HG03432 (cell line): ENCODE data around the gene MICAL3.
"Not testable (repeated sequence)": the region's sequence is repeated elsewhere in the genome, so short reads cannot be mapped to it uniquely, and the experiment has no call there.

Experiments
- ATAC-seq: cut with Tn5 transposase; IDR thresholded peaks from one replicate; pipeline ENCODE4 v1.9.1; 2021; ENCODE audit warnings: mild to moderate bottlenecking, moderate library complexity; ENCODE audit not compliant: unreplicated experiment

MICAL3 gene

GRCh38 chr22:18024276-18024939, at the start of gene MICAL3:
Gene MICAL3, minus strand, starts transcription at chr22:18024561. Its CDS starts 117,749 bp downstream, at chr22:17906812.
- ATAC-seq = peak; percentile 79

GRCh38 chr22:18073927-18074326, 49.6 kb upstream of the MICAL3 start:
- ATAC-seq = not testable (repeated sequence)

GRCh38 chr22:18073467-18073866, 49.1 kb upstream of the MICAL3 start:
- no peak for ATAC-seq

- no peak for ATAC-seq
Measured at GRCh38 chr22:18071968-18072310, 47.6 kb upstream of the MICAL3 start.

DNA sequence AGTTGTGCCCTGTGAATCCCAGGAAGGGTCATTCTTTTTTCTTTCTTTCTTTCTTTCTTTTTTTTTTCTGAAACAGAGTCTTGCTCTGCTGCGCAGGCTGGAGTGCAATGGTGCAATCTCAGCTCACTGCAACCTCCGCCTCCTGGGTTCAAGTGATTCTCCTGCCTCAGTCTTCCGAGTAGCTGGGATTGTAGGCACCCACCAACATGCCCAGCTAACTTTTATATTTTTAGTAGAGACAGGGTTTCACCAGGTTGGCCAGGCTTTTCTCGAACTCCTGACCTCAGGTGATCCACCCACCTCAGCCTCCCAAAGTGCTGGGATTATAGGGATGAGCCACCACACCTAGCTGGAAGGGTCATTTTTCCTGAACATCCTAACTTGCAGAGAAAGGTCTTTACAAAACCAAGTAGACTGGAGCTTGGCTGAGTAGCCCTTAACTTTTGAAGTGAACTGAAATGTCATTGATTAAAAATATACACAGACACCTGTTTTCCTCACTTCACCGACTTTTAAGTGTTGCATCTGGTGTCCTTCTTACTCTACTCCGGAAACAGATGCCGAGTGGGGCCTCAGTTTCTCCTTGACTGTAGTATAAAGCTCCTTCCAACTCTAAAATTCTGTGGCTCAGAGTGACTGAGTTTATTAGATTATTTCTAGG, 47.1 kb upstream of the MICAL3 start:
- not testable (repeated sequence) for ATAC-seq

- no peak for ATAC-seq
Measured at GRCh38 chr22:18070556-18071306, 46.4 kb upstream of the MICAL3 start.

DNA sequence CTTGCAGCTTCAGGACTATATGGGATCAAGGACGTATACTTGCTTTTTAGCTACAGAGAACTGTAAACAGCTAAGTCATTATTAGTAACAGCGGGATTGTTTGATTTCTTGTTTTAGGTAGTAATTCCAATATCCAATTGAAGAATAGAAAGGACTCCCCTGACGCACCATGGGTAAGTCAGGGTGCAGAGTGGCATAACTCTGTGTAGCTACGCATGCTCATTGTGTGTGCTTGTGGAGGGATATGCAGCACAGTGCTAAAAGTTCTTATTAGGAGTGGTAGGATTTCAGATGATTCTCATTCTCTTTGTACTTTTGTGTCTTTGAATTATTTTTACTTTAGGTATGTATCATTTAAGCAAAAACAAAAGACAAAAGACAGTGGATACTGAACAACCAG, 45.7 kb upstream of the MICAL3 start:
- ATAC-seq = no peak

DNA sequence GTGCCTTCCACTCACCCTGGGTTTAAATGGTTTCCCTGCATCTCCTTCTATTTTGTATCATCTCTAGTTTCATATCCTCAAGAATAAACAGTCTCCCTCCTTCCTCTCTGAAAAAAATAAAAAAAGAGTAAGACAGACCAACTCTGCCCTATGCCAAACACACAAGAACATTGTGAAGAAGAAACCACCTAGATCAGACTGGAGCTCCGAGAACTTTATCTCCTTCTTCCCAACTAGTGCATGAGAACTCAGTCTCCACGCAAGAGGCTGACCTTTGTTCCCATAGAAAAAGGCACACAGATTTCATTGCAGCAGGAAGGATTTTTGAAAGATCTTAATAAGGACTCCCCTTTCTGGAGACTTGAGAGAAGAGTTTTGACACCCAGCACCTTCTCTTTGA, 44.7 kb upstream of the MICAL3 start:
- ATAC-seq = no peak

DNA sequence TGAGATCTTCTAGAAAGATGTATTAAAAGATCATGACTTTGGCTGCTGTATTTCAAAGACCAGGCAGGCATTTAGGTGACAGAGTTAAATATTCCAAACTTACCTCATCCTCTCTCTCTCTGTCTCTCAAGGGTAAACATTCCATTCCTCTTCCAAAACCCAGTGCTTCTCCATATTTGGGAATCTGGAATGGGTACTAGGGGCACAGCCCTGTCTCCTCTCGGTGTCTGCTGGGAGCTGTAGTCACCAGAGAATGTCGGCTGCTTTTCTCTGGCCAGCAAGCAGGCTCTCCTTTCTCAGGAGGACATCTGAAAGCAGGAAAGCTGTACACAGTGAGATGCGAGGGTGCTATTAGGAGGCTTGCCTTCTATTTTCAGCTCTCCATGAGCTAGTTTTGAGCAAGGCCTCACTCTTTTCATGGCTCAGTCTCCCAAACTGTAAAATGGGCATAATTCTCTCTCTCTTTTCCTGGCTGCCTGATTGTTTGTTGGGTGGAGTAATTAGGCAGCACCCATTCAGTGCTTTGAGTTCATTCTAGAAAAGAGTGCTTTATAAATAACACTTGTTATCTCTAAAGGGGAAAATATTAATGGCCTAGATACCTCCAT, 44.1 kb upstream of the MICAL3 start:
- ATAC-seq = no peak

DNA sequence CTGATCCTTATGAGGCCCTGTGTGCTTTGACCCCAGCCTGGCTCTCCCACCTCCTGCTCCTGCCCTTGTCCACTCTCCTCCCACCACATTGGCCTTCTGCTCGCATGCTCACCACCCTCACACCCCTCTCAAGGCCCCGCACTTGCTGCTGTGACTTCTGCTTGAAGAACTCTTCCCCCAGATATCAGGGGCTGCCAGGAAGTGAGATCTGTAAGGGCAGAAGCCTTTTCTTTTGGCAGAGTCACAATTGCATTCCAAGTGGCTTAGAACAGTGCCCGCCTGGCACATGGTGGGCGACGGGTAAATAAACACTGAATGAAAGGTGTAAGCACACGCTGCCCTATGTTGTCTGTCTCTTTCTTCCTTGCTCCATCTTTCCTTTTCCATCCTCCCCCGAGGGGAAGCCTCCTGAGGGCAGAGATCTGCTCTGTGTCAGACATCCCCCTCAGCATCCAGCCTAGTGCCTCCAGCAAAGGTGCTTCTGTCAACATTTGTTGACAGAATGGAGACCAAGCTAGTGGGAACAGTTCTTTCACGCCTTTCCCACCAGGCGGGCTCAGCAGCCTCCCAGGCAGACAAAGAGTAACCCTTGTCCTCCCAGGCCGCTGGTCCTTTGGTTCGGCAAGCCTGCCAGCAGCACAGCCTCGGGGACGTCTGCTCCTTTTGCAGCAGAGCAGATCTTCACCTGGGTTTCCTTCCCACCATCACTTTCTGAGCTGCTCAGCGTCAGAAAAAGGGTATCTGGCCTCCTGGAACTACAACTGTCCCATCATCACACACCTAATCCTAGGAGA, 43.4 kb upstream of the MICAL3 start:
- no peak for ATAC-seq

- no peak for ATAC-seq
Measured at GRCh38 chr22:18067121-18067520, 42.8 kb upstream of the MICAL3 start.

DNA sequence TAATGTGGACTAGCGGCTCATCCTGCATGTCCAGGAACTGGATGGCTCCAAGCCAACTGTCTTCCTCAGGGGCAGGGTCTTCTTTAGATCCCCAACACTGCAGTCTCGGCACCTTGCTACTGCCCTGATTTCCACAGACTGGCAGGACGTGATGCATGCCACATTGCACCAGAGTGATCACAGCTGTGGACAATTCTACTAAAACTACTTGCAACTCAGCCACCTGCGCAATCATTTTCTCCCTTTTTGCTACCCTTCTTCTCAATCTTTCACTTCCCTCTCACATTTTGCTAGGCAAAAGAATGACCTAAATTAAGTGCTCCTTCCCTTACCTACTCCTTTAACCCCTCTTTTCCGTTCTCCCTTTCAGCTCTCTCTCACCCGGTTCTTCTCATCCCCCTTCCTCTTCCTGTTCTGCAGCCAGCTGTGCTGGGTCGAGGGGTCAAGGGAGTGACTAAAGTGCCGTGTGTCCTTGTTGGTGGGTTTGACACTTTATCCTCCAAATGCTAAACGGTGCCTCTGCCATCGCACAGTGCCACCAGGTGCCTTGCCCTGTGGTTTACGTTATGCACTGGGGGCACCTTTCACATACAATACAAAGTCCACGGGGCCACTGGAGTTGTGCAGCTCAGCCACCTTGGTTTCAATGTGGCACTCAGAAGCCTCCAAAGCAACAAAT, 42.0 kb upstream of the MICAL3 start:
- ATAC-seq = no peak

DNA sequence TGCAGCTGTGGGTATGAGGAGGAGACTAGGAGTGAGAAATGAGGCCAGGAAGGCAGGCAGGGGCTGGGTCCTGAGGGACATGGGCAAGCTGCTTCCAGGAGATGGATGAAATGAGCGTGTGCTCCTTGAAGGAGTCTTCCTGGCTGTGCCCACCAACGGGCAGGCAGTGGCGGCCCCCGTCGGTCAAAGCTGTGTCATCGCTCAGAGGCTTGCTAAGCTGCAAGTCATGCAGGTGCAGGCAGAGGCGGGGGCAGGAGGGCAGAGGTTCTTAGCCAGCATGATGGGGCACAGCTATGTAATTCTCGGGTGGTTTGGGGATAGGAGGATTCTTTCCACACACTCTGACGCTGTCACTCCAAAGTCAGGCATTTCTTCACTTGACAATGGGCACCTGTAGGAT, 40.9 kb upstream of the MICAL3 start:
- ATAC-seq = no peak

DNA sequence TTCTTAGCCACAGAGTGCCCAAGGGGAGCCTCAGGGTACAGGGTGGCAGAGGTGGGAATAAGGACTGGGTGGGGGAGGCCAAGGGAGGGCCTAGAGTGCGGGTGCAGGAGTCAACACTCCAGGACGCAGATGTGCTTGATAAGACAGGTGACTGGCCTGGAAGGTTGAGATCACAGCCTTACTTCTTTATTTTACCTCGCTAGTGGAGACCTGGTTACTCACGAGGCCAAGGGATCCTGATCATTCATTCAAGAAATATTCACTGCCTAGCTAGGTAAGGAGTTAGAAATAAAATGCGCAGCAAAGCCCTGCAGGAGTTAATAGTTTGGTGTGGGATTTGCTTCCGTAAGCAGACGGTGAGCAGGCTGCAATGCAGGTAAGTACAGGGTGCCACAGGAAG, 40.3 kb upstream of the MICAL3 start:
- no peak for ATAC-seq

GRCh38 chr22:18063715-18064114, 39.4 kb upstream of the MICAL3 start:
- not testable (repeated sequence) for ATAC-seq

DNA sequence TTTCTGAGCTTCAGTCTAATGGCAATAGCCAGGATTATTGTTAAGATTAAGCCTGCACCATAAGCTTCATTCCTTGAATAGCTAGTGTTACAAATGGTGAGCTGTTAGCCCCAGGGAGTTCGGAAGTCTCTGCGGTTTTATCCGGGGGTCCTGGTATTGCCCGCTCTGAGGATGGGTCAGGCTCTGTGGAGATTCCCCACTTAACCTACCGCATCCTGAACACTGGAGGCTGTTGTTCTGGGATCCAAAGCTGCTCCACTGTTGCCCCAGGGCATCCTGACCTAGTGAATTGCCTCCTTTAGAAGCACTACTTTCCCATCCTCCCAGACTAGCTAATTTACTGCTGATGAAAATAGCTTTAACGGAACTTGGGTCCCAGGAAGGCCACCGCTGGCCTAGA, 38.9 kb upstream of the MICAL3 start:
- no peak for ATAC-seq

GRCh38 chr22:18062421-18062820, 38.1 kb upstream of the MICAL3 start:
- ATAC-seq = no peak

- no peak for ATAC-seq
Measured at GRCh38 chr22:18060646-18061620, 36.6 kb upstream of the MICAL3 start.

GRCh38 chr22:18059991-18060390, 35.6 kb upstream of the MICAL3 start:
- ATAC-seq = no peak
